Neuronal stem cell (in vitro differentiated cells): Measurements from ENCODE around the gene HERC5.

Source experiments
- DNase-seq: peaks from one replicate; pipeline ENCODE4 v3.0.0-alpha.2; 2013; ENCODE audit warnings: low spot score
- H2AFZ ChIP-seq: one replicate; pipeline ENCODE4 v1.6.1; 2013; ENCODE audit warnings: mild to moderate bottlenecking, low read length, inconsistent platforms
- H2AK5ac ChIP-seq: 2 replicates; pipeline ENCODE4 v1.6.1; 2013; ENCODE audit warnings: low read depth, mild to moderate bottlenecking, inconsistent platforms, low read length, moderate library complexity, mixed read lengths
- H2BK120ac ChIP-seq: 2 replicates; pipeline ENCODE4 v1.6.1; 2013; ENCODE audit warnings: low read depth, mild to moderate bottlenecking, inconsistent platforms, low read length, moderate library complexity, mixed read lengths
- H2BK12ac ChIP-seq: one replicate; pipeline ENCODE4 v1.6.1; 2013; ENCODE audit warnings: low read length, inconsistent platforms
- H2BK15ac ChIP-seq: 2 replicates; pipeline ENCODE4 v1.6.1; 2013; ENCODE audit warnings: mild to moderate bottlenecking, low read length, inconsistent platforms, mixed read lengths
- H2BK5ac ChIP-seq: one replicate; pipeline ENCODE4 v1.6.1; 2013; ENCODE audit warnings: inconsistent platforms, mild to moderate bottlenecking, low read length, moderate library complexity
- H3K14ac ChIP-seq: one replicate; pipeline ENCODE4 v1.6.1; 2013; ENCODE audit warnings: low read length, inconsistent platforms
- H3K18ac ChIP-seq: 2 replicates; pipeline ENCODE4 v1.6.1; 2013; ENCODE audit warnings: low read length, inconsistent platforms
- H3K23ac ChIP-seq: 2 replicates; pipeline ENCODE4 v1.6.1; 2013; ENCODE audit warnings: low read depth, mild to moderate bottlenecking, mixed read lengths, low read length, inconsistent platforms; ENCODE audit not compliant: poor library complexity
- H3K27ac ChIP-seq: replicated peaks from 3 replicates; pipeline ENCODE4 v1.5.1; 2013; ENCODE audit warnings: low read length, inconsistent platforms
- H3K27me3 ChIP-seq, 3 experiments: 2 replicates each; pipeline ENCODE4 v1.6.1; 2013; ENCODE audit warnings: low read length in 3 of 3, mild to moderate bottlenecking in 2 of 3, inconsistent platforms in 1 of 3, low read depth in 1 of 3, mixed read lengths in 1 of 3, moderate library complexity in 1 of 3; ENCODE audit not compliant: control insufficient read depth in 3 of 3, insufficient read depth in 3 of 3
- H3K36me3 ChIP-seq, 2 donors: replicated peaks in 1 of 2; 2 replicates each; pipeline ENCODE4 v1.6.1; 2013; ENCODE audit warnings: low read length in 2 of 2; ENCODE audit not compliant: control insufficient read depth in 2 of 2, insufficient read depth in 2 of 2
- H3K4ac ChIP-seq: 2 replicates; pipeline ENCODE4 v1.6.1; 2013; ENCODE audit warnings: inconsistent platforms, mild to moderate bottlenecking, low read length, moderate library complexity
- H3K4me1 ChIP-seq, 2 donors: 1 replicate in 1 of 2; 2 replicates in 1 of 2; pipeline ENCODE4 v1.6.1; 2013; ENCODE audit warnings: low read length in 2 of 2, low read depth in 1 of 2; ENCODE audit not compliant: control insufficient read depth in 2 of 2, insufficient read depth in 1 of 2
- H3K4me2 ChIP-seq: one replicate; pipeline ENCODE4 v1.6.1; 2013; ENCODE audit warnings: mild to moderate bottlenecking, low read length, inconsistent platforms; ENCODE audit not compliant: insufficient read depth, poor library complexity, severe bottlenecking
- H3K4me3 ChIP-seq, 2 donors: 2 replicates each; pipeline ENCODE4 v1.5.1; 2013; ENCODE audit warnings: low read length in 2 of 2, mild to moderate bottlenecking in 2 of 2, inconsistent platforms in 1 of 2, moderate library complexity in 1 of 2
- H3K79me1 ChIP-seq: one replicate; pipeline ENCODE4 v1.6.1; 2013; ENCODE audit warnings: low read depth, mild to moderate bottlenecking, inconsistent platforms, low read length, moderate library complexity
- H3K9ac ChIP-seq: one replicate; pipeline ENCODE4 v1.6.1; 2013; ENCODE audit warnings: mild to moderate bottlenecking, low read depth, low read length, inconsistent platforms; ENCODE audit not compliant: poor library complexity
- H3K9me3 ChIP-seq, 2 donors: replicated peaks in 1 of 2; 2 replicates each; pipeline versions ENCODE3 to v1.6.1; 2013; ENCODE audit warnings: low read length in 2 of 2, mild to moderate bottlenecking in 2 of 2, inconsistent platforms in 1 of 2, low read depth in 1 of 2, mixed read lengths in 1 of 2, moderate library complexity in 1 of 2; ENCODE audit not compliant: control insufficient read depth in 2 of 2, insufficient read depth in 1 of 2
- H4K8ac ChIP-seq: one replicate; pipeline ENCODE4 v1.6.1; 2013; ENCODE audit warnings: low read depth, mild to moderate bottlenecking, inconsistent platforms, low read length, moderate library complexity
- H4K91ac ChIP-seq: one replicate; pipeline ENCODE4 v1.6.1; 2013; ENCODE audit warnings: low read length, low read depth, mild to moderate bottlenecking, inconsistent platforms; ENCODE audit not compliant: poor library complexity
- WGBS, 2 donors: extraction: QIAGEN DNeasy Blood & Tissue Kit; methylation state at CpG; one replicate each; pipeline ENCODE4 v1.1.7; 2013; ENCODE audit warnings: missing lambda C conversion rate in 2 of 2, mixed read lengths in 1 of 2; ENCODE audit not compliant: insufficient read length in 2 of 2, insufficient replicate concordance in 1 of 2; ENCODE audit errors: extremely low coverage in 2 of 2; 5-methylcytosine and 5-hydroxymethylcytosine counted together

HERC5 gene

GRCh38 chr4:88441696-88442095 is 15.2 kb upstream of the HERC5 start:
- H3K4ac ChIP-seq = no peak overlapping the region
- H2BK15ac ChIP-seq = no peak overlapping the region
- no peak overlapping the region for H4K91ac ChIP-seq
- no peak overlapping the region for H3K23ac ChIP-seq
- no peak overlapping the region for H3K9ac ChIP-seq
- H3K4me2 ChIP-seq = no peak overlapping the region
- no peaks in the 10 kb centered on the region for H3K4me1 ChIP-seq
- H3K9me3 ChIP-seq = no peaks in the 10 kb centered on the region
- H3K18ac ChIP-seq = no peak overlapping the region
- H2BK5ac ChIP-seq = no peak overlapping the region
- H3K36me3 ChIP-seq = no peaks in the 10 kb centered on the region
- H3K79me1 ChIP-seq = no peaks in the 10 kb centered on the region
- no peak overlapping the region for H3K14ac ChIP-seq
- no peak overlapping the region for H4K8ac ChIP-seq
- no peak overlapping the region for H3K27ac ChIP-seq
- H2AK5ac ChIP-seq = no peak overlapping the region
- no peak overlapping the region for H3K4me3 ChIP-seq
- H2BK120ac ChIP-seq = no peak overlapping the region
- no peak overlapping the region for H2BK12ac ChIP-seq
- no peaks in the 10 kb centered on the region for H3K27me3 ChIP-seq
- H2AFZ ChIP-seq = no peak overlapping the region
- no peak for DNase-seq

- Histone ChIP-seq H3K18ac (no peak overlapping the region), H3K27me3 (no peaks in the 10 kb centered on the region)
These were observed 14.2 kb upstream of the HERC5 start for GRCh38 chr4:88442689-88443191.

GRCh38 chr4:88443486-88443885 is 13.4 kb upstream of the HERC5 start:
- no peak overlapping the region for H3K4me2 ChIP-seq
- no peak overlapping the region for H2BK120ac ChIP-seq
- no peak overlapping the region for H4K8ac ChIP-seq
- H3K4me3 ChIP-seq = no peak overlapping the region
- DNase-seq = no peak
- H3K27ac ChIP-seq = no peak overlapping the region
- no peak overlapping the region for H3K9ac ChIP-seq
- H3K4ac ChIP-seq = no peak overlapping the region
- H2AFZ ChIP-seq = no peak overlapping the region
- no peaks in the 10 kb centered on the region for H3K9me3 ChIP-seq
- no peaks in the 10 kb centered on the region for H3K27me3 ChIP-seq
- no peak overlapping the region for H3K23ac ChIP-seq
- no peaks in the 10 kb centered on the region for H3K79me1 ChIP-seq
- no peak overlapping the region for H2AK5ac ChIP-seq
- H3K18ac ChIP-seq = no peak overlapping the region
- no peaks in the 10 kb centered on the region for H3K4me1 ChIP-seq
- no peak overlapping the region for H4K91ac ChIP-seq
- no peak overlapping the region for H2BK15ac ChIP-seq
- H2BK12ac ChIP-seq = no peak overlapping the region
- no peak overlapping the region for H3K14ac ChIP-seq
- no peak overlapping the region for H2BK5ac ChIP-seq
- WGBS, 2 donors = no CpG with 5 or more reads among the region's 5 CpGs
- no peaks in the 10 kb centered on the region for H3K36me3 ChIP-seq

More at GRCh38 chr4:88442689-88443191, 14.2 kb upstream of the HERC5 start:
- H3K4ac ChIP-seq = no peak overlapping the region
- H2BK12ac ChIP-seq = no peak overlapping the region
- no peak overlapping the region for H3K4me2 ChIP-seq
- H4K91ac ChIP-seq = no peak overlapping the region
- no peaks in the 10 kb centered on the region for H3K36me3 ChIP-seq
- H2BK15ac ChIP-seq = no peak overlapping the region
- no peak overlapping the region for H3K27ac ChIP-seq
- no peaks in the 10 kb centered on the region for H3K4me1 ChIP-seq
- DNase-seq = no peak
- no peaks in the 10 kb centered on the region for H3K79me1 ChIP-seq
- no peak overlapping the region for H2BK120ac ChIP-seq
- no peak overlapping the region for H2AFZ ChIP-seq
- no peak overlapping the region for H3K14ac ChIP-seq
- H3K9me3 ChIP-seq = no peaks in the 10 kb centered on the region
- H4K8ac ChIP-seq = no peak overlapping the region
- H3K4me3 ChIP-seq = no peak overlapping the region
- no peak overlapping the region for H3K23ac ChIP-seq
- H2AK5ac ChIP-seq = no peak overlapping the region
- no CpG with 5 or more reads among the region's 1 CpG for WGBS, 2 donors
- H2BK5ac ChIP-seq = no peak overlapping the region
- no peak overlapping the region for H3K9ac ChIP-seq

DNA sequence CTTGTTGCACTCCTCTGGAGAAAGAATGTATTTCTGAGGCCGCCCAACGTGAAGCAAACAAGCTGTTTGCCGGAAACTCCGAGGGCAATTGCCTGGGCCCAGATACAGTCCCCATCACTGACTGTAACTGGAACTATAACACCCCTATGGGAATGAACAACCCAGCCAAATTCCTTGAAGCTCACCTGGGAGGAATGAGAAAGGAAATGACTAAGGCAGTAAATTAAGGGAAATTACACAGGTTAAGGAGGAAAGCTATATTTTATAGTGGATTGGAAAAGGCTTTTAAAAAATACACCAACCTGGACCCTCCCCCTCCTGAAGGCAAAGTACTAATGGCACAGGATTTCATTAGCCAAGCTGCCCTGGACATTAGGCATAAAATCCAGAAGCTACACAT is 11.7 kb upstream of the HERC5 start:
- no peak overlapping the region for H3K9ac ChIP-seq
- no peak overlapping the region for H3K23ac ChIP-seq
- no peak overlapping the region for H3K18ac ChIP-seq
- H4K8ac ChIP-seq = no peak overlapping the region
- no peak overlapping the region for H2BK5ac ChIP-seq
- no peaks in the 10 kb centered on the region for H3K36me3 ChIP-seq
- no peak overlapping the region for H3K4ac ChIP-seq
- no peak overlapping the region for H3K4me3 ChIP-seq
- no peak overlapping the region for H4K91ac ChIP-seq
- no CpG with 5 or more reads among the region's 4 CpGs for WGBS, 2 donors
- no peaks in the 10 kb centered on the region for H3K79me1 ChIP-seq
- H3K27me3 ChIP-seq = no peaks in the 10 kb centered on the region
- H3K4me1 ChIP-seq = no peaks in the 10 kb centered on the region
- H3K14ac ChIP-seq = no peak overlapping the region
- no peak overlapping the region for H3K27ac ChIP-seq
- H3K9me3 ChIP-seq = no peaks in the 10 kb centered on the region
- no peak overlapping the region for H2AK5ac ChIP-seq
- no peak for DNase-seq
- H3K4me2 ChIP-seq = no peak overlapping the region
- H2BK12ac ChIP-seq = no peak overlapping the region
- no peak overlapping the region for H2BK15ac ChIP-seq
- H2AFZ ChIP-seq = no peak overlapping the region
- no peak overlapping the region for H2BK120ac ChIP-seq
